DND-41 (cell line): Measurements from ENCODE around the gene BST1.

Experiments
- ATAC-seq: fragments of 200-7000 bp; cut with Tn5 transposase; 3 replicates; pipeline ENCODE4 v1.9.1; 2021; ENCODE audit warnings: low read depth; ENCODE audit not compliant: insufficient read depth
- DNase-seq: peaks from one replicate; pipeline ENCODE4 v3.0.0-alpha.2; 2020
- H2AFZ ChIP-seq: 2 replicates; pipeline ENCODE4 v1.6.0; 2012; ENCODE audit warnings: low read depth, low read length
- H3K27ac ChIP-seq: 2 replicates; pipeline ENCODE4 v1.5.1; 2012; ENCODE audit warnings: low read length, inconsistent platforms
- H3K27me3 ChIP-seq: fragments of 200-600 bp; sonication (generic); 2 replicates; pipeline ENCODE4 v1.6.0; 2012; ENCODE audit warnings: low read length, mild to moderate bottlenecking, inconsistent platforms; ENCODE audit not compliant: insufficient read depth, poor library complexity
- H3K36me3 ChIP-seq: 2 replicates; pipeline ENCODE4 v1.5.1; 2012; ENCODE audit warnings: low read length, inconsistent platforms; ENCODE audit not compliant: insufficient read depth
- H3K4me1 ChIP-seq: 2 replicates; pipeline ENCODE4 v1.5.1; 2012; ENCODE audit warnings: mild to moderate bottlenecking, low read length; ENCODE audit not compliant: insufficient read depth
- H3K4me2 ChIP-seq: 2 replicates; pipeline ENCODE4 v1.6.0; 2012; ENCODE audit warnings: mild to moderate bottlenecking, moderate library complexity, low read length, inconsistent platforms; ENCODE audit not compliant: insufficient read depth
- H3K4me3 ChIP-seq, 2 experiments: fragments of 200-600 bp in 1 of 2; shearing (Covaris generic) in 1 of 2; 2 replicates each; pipeline ENCODE4 v1.5.1; 2012 to 2016; ENCODE audit warnings: inconsistent platforms in 2 of 2, low read length in 2 of 2, mild to moderate bottlenecking in 2 of 2, low read depth in 1 of 2, moderate library complexity in 1 of 2
- H3K79me2 ChIP-seq: 2 replicates; pipeline ENCODE4 v1.6.0; 2012; ENCODE audit warnings: low read length, inconsistent platforms; ENCODE audit not compliant: insufficient read depth
- H3K9ac ChIP-seq: 2 replicates; pipeline ENCODE4 v1.6.0; 2012; ENCODE audit warnings: low read depth, mild to moderate bottlenecking, inconsistent platforms, low read length, moderate library complexity
- H3K9me3 ChIP-seq: 2 replicates; pipeline ENCODE4 v1.5.1; 2012; ENCODE audit warnings: low read length, moderate library complexity, mild to moderate bottlenecking, inconsistent platforms; ENCODE audit not compliant: insufficient read depth, severe bottlenecking
- H4K20me1 ChIP-seq: 2 replicates; pipeline ENCODE4 v1.6.0; 2012; ENCODE audit warnings: low read length; ENCODE audit not compliant: insufficient read depth
- EZH2 ChIP-seq: IDR thresholded peaks from 3 replicates; pipeline ENCODE4 v1.6.1; 2012; ENCODE audit warnings: borderline replicate concordance, low read depth, mild to moderate bottlenecking, moderate library complexity, low read length, inconsistent platforms; ENCODE audit not compliant: severe bottlenecking
- TF ChIP-seq, protein P1 (sequence below): IDR thresholded peaks from 2 replicates; pipeline ENCODE4 v1.5.1; 2012; ENCODE audit warnings: borderline replicate concordance, low read length, moderate library complexity, mild to moderate bottlenecking; ENCODE audit not compliant: poor library complexity, severe bottlenecking; ENCODE audit errors: extremely low read depth

The BST1 gene

DNA sequence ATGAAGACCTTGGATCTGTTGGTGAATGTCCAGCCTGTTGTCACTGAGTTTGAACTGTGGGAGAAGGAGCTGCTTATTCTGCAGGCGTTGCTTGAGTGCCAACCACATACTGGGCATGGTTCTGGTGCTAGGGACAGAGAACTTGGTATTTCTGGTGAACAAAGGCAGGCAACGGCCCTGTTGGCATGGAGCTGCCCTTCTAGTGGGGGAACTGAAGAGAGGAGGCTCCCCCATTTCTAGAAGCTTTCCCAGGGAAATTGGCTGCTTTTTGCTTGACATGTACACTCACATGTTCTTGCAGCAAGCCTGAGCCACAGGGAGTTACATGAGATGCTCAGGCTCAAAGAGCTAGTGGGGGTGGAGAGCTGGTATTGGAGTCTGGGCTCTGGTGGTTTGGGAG lies 66.3 kb downstream of the BST1 start:
- Histone ChIP-seq H3K36me3 (peaks cover 9% of the 10 kb centered on the region; the same call in 1 of the 2 replicates), H4K20me1 (no peaks in the 10 kb centered on the region), H3K27ac (peak overlapping the region; percentile 78), H3K27me3 (no peaks in the 10 kb centered on the region), H3K4me3 (no peak overlapping the region), H3K4me1 (peaks cover 99% of the 10 kb centered on the region), H2AFZ (no peak overlapping the region), H3K9ac (peak overlapping the region; percentile 15; the same call in 1 of the 2 replicates), H3K4me2 (no peak overlapping the region), H3K9me3 (no peaks in the 10 kb centered on the region), H3K79me2 (peaks cover 70% of the 10 kb centered on the region)
- no peak for DNase-seq
- no peak for ATAC-seq
- no peak for TF ChIP-seq EZH2
- TF ChIP-seq, protein P1, sequence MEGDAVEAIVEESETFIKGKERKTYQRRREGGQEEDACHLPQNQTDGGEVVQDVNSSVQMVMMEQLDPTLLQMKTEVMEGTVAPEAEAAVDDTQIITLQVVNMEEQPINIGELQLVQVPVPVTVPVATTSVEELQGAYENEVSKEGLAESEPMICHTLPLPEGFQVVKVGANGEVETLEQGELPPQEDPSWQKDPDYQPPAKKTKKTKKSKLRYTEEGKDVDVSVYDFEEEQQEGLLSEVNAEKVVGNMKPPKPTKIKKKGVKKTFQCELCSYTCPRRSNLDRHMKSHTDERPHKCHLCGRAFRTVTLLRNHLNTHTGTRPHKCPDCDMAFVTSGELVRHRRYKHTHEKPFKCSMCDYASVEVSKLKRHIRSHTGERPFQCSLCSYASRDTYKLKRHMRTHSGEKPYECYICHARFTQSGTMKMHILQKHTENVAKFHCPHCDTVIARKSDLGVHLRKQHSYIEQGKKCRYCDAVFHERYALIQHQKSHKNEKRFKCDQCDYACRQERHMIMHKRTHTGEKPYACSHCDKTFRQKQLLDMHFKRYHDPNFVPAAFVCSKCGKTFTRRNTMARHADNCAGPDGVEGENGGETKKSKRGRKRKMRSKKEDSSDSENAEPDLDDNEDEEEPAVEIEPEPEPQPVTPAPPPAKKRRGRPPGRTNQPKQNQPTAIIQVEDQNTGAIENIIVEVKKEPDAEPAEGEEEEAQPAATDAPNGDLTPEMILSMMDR: no peak

DNA sequence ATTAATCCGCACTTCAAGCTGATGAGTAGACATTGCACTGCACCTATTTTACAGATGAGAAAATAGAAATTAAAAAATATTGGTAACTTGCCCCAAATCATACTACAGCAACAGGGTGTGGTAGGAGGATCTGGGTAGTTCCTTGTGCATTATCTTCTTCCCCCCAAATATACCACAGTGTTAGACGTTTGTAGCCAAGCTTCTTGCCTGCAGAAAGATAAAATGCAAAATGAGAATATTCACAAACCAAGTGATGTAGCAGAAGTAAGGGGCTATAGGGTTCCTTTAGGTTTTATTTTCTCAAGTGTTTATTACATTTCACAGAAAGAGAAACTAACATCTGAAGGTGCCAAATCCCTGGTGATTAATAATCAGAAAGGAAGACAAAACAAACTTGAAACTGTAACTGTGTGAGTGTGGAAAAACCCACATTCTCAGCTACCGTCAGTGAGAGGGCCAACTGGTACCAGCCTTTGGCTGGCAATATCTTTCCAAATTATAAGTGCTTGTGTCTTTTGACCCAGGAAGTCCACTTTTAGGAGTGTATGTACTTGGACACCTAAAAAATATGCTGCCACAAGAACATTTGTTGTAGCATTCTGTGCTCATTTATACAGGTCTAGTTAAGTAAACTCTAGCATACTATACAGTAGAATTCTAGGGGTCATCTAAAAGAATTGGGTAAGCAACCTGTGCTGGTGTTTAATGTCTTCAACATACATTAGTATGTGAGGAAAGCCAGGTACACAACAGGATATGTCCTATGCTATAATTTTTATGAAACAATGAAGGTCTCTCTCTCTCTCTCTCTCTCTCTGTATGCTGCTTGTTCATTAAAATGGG lies 68.6 kb downstream of the BST1 start:
- no peaks in the 10 kb centered on the region for H4K20me1 ChIP-seq
- peak overlapping the region; percentile 97 for H3K9ac ChIP-seq
- peak overlapping the region; percentile 13; the same call in 1 of the 2 replicates for H2AFZ ChIP-seq
- TF ChIP-seq EZH2: no peak
- TF ChIP-seq, protein P1: no peak
- peak overlapping the region; percentile 60 for H3K4me2 ChIP-seq
- H3K79me2 ChIP-seq: peaks cover 84% of the 10 kb centered on the region
- DNase-seq (peak; percentile 50), ATAC-seq (peak; percentile 51)
- peaks cover 99% of the 10 kb centered on the region for H3K4me1 ChIP-seq
- peaks cover 9% of the 10 kb centered on the region; the same call in 1 of the 2 replicates for H3K36me3 ChIP-seq
- H3K27me3 ChIP-seq: no peaks in the 10 kb centered on the region
- peak overlapping the region in 1 of 2 experiments; percentile 24; a peak in 2 of 4 replicates for H3K4me3 ChIP-seq
- H3K9me3 ChIP-seq: no peaks in the 10 kb centered on the region
- peak overlapping the region; percentile 96 for H3K27ac ChIP-seq

DNA sequence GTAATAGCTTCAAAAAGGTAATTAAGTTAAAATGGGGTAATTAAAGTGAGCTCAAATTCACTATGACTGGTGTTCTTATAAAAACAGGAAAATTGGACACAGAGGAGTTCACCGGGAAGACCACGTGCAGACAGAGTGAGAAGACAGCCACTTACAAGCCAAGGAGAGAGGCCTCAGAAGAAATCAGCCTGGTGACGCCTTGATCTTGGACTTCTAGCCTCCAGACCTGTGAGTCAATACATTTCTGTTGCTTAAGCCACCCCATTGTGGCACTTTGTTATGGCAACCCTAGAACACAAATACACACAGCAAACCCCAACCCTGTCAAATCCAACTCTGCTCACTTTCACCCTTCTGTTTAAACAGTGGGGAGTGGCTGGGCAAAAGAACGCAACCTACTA lies 71.2 kb downstream of the BST1 start:
- ATAC-seq: no peak
- peaks cover 15% of the 10 kb centered on the region; the same call in 1 of the 2 replicates for H3K36me3 ChIP-seq
- no peak for DNase-seq
- peak overlapping the region; percentile 60 for H3K4me2 ChIP-seq
- TF ChIP-seq, protein P1: no peak
- no peak for TF ChIP-seq EZH2
- no peaks in the 10 kb centered on the region for H3K27me3 ChIP-seq
- peak overlapping the region; percentile 97 for H3K9ac ChIP-seq
- peaks cover 7% of the 10 kb centered on the region; the same call in 1 of the 2 replicates for H4K20me1 ChIP-seq
- H3K27ac ChIP-seq: peak overlapping the region; percentile 96
- H3K9me3 ChIP-seq: no peaks in the 10 kb centered on the region
- peaks cover 97% of the 10 kb centered on the region for H3K79me2 ChIP-seq
- H3K4me3 ChIP-seq: 0 out of 4 replicates have a peak overlapping the region, but pooled peaks of 1 of the 2 experiments have one; percentile 82
- peaks cover 91% of the 10 kb centered on the region for H3K4me1 ChIP-seq
- H2AFZ ChIP-seq: no peak overlapping the region
